H9 (cell line): ENCODE results near the gene CACNA1D. TPM values are rescaled to one million over a fixed set of nuclear protein-coding genes. Genes with fewer than 3 reads are reported as not detected.

ENCODE experiments used
- DNase-seq: peaks from one replicate; pipeline ENCODE4 v3.0.0-alpha.2; 2017
- H2AFZ ChIP-seq: one replicate; pipeline ENCODE4 v1.6.1; 2013; ENCODE audit warnings: mild to moderate bottlenecking, low read length, control low read depth, moderate library complexity
- H2AK5ac ChIP-seq: 2 replicates; pipeline ENCODE4 v1.6.1; 2013; ENCODE audit warnings: low read length, control low read depth, mixed read lengths; ENCODE audit not compliant: insufficient read length
- H2BK120ac ChIP-seq: one replicate; pipeline ENCODE4 v1.6.1; 2013; ENCODE audit warnings: low read depth, mild to moderate bottlenecking, low read length, control low read depth, inconsistent platforms; ENCODE audit not compliant: poor library complexity, severe bottlenecking
- H2BK12ac ChIP-seq: 2 replicates; pipeline ENCODE4 v1.6.1; 2013; ENCODE audit warnings: low read length, control low read depth, mixed read lengths, low read depth; ENCODE audit not compliant: insufficient read length
- H2BK15ac ChIP-seq: 2 replicates; pipeline ENCODE4 v1.6.1; 2013; ENCODE audit warnings: low read depth, low read length, control low read depth
- H2BK20ac ChIP-seq: one replicate; pipeline ENCODE4 v1.6.1; 2013; ENCODE audit warnings: low read depth, mild to moderate bottlenecking, low read length, control low read depth, inconsistent platforms; ENCODE audit not compliant: poor library complexity, severe bottlenecking
- H2BK5ac ChIP-seq: 2 replicates; pipeline ENCODE4 v1.6.1; 2013; ENCODE audit warnings: low read length, control low read depth, mixed read lengths; ENCODE audit not compliant: insufficient read length
- H3K14ac ChIP-seq: 2 replicates; pipeline ENCODE4 v1.6.1; 2013; ENCODE audit warnings: low read length, control low read depth; ENCODE audit not compliant: insufficient read depth
- H3K18ac ChIP-seq: 2 replicates; pipeline ENCODE4 v1.6.1; 2013; ENCODE audit warnings: low read depth, mild to moderate bottlenecking, mixed read lengths, low read length, control low read depth; ENCODE audit not compliant: insufficient read length
- H3K23ac ChIP-seq: 2 replicates; pipeline ENCODE4 v1.6.1; 2013; ENCODE audit warnings: low read length, control low read depth, mixed read lengths, low read depth; ENCODE audit not compliant: insufficient read length
- H3K23me2 ChIP-seq: 2 replicates; pipeline ENCODE4 v1.6.1; 2013; ENCODE audit warnings: low read depth, mild to moderate bottlenecking, mixed read lengths, low read length, control low read depth; ENCODE audit not compliant: insufficient read length, poor library complexity, severe bottlenecking
- H3K27ac ChIP-seq: 2 replicates; pipeline ENCODE4 v1.5.1; 2013; ENCODE audit warnings: low read length, control low read depth, mixed read lengths, low read depth; ENCODE audit not compliant: insufficient read length
- H3K27me3 ChIP-seq: 2 replicates; pipeline ENCODE4 v1.6.1; 2013; ENCODE audit warnings: low read length, control low read depth, inconsistent platforms; ENCODE audit not compliant: insufficient read depth
- H3K4ac ChIP-seq: 2 replicates; pipeline ENCODE4 v1.6.1; 2013; ENCODE audit warnings: low read depth, mild to moderate bottlenecking, control low read depth, inconsistent platforms, low read length, moderate library complexity
- H3K4me1 ChIP-seq: 2 replicates; pipeline ENCODE4 v1.6.1; 2013; ENCODE audit warnings: low read length, control low read depth, inconsistent platforms; ENCODE audit not compliant: insufficient read depth
- H3K4me2 ChIP-seq: 2 replicates; pipeline ENCODE4 v1.6.1; 2013; ENCODE audit warnings: low read length, control low read depth, mixed read lengths; ENCODE audit not compliant: insufficient read length, insufficient read depth
- H3K56ac ChIP-seq: 2 replicates; pipeline ENCODE4 v1.6.1; 2013; ENCODE audit warnings: low read depth, mild to moderate bottlenecking, mixed read lengths, low read length, control low read depth; ENCODE audit not compliant: insufficient read length
- H3K79me1 ChIP-seq: 2 replicates; pipeline ENCODE4 v1.6.1; 2013; ENCODE audit warnings: low read depth, mild to moderate bottlenecking, moderate library complexity, low read length, control low read depth, inconsistent platforms; ENCODE audit not compliant: insufficient read depth, poor library complexity, severe bottlenecking
- H3K79me2 ChIP-seq: 2 replicates; pipeline ENCODE4 v1.6.1; 2013; ENCODE audit warnings: low read length, control low read depth, inconsistent platforms; ENCODE audit not compliant: insufficient read depth
- H3K9ac ChIP-seq: 2 replicates; pipeline ENCODE4 v1.6.1; 2013; ENCODE audit warnings: low read length, control low read depth, mixed read lengths; ENCODE audit not compliant: insufficient read length; ENCODE audit errors: extremely low read depth
- H3K9me3 ChIP-seq: one replicate; pipeline ENCODE4 v1.6.1; 2013; ENCODE audit warnings: low read depth, low read length, inconsistent platforms; ENCODE audit not compliant: control insufficient read depth
- H3T11ph ChIP-seq: one replicate; pipeline ENCODE4 v1.6.1; 2013; ENCODE audit warnings: mild to moderate bottlenecking, low read length, control low read depth, inconsistent platforms
- H4K20me1 ChIP-seq: one replicate; pipeline ENCODE4 v1.6.1; 2013; ENCODE audit not compliant: control insufficient read depth, insufficient read length, insufficient read depth
- H4K5ac ChIP-seq: 2 replicates; pipeline ENCODE4 v1.6.1; 2013; ENCODE audit warnings: low read depth, mild to moderate bottlenecking, mixed read lengths, low read length, control low read depth; ENCODE audit not compliant: insufficient read length
- H4K8ac ChIP-seq: replicated peaks from 2 replicates; pipeline ENCODE4 v1.6.1; 2013; ENCODE audit warnings: low read length, control low read depth, mixed read lengths, low read depth; ENCODE audit not compliant: insufficient read length
- H4K91ac ChIP-seq: 2 replicates; pipeline ENCODE4 v1.6.1; 2013; ENCODE audit warnings: low read depth, mild to moderate bottlenecking, moderate library complexity, mixed read lengths, low read length, control low read depth; ENCODE audit not compliant: insufficient read length
- H3K27ac Mint-ChIP-seq, 3 experiments: 2 replicates in 2 of 3; 3 replicates in 1 of 3; pipeline ENCODE4 v1.8.0; 2020 to 2021; ENCODE audit warnings: mixed read lengths in 3 of 3, mild to moderate bottlenecking in 1 of 3, moderate library complexity in 1 of 3
- H3K27me3 Mint-ChIP-seq: 2 replicates; pipeline ENCODE4 v1.8.0; 2021; ENCODE audit warnings: low read depth, mild to moderate bottlenecking, moderate library complexity, mixed read lengths
- H3K36me3 Mint-ChIP-seq, 3 experiments: 2 replicates in 2 of 3; 3 replicates in 1 of 3; pipeline ENCODE4 v1.8.0; 2020 to 2021; ENCODE audit warnings: low read depth in 3 of 3, mixed read lengths in 3 of 3; ENCODE audit not compliant: insufficient read depth in 1 of 3
- H3K4me1 Mint-ChIP-seq, 2 experiments: 2 replicates each; pipeline ENCODE4 v1.8.0; 2020; ENCODE audit warnings: mixed read lengths in 2 of 2
- H3K4me3 Mint-ChIP-seq, 2 experiments: 2 replicates in 1 of 2; 3 replicates in 1 of 2; pipeline ENCODE4 v1.8.0; 2020 to 2021; ENCODE audit warnings: mild to moderate bottlenecking in 2 of 2, mixed read lengths in 2 of 2, moderate library complexity in 1 of 2
- H3K9me3 Mint-ChIP-seq, 2 experiments: 2 replicates in 1 of 2; 3 replicates in 1 of 2; pipeline ENCODE4 v1.8.0; 2020; ENCODE audit warnings: mild to moderate bottlenecking in 2 of 2, mixed read lengths in 2 of 2, moderate library complexity in 1 of 2
- CTCF ChIP-seq: fragments of 200-600 bp; sonication (generic); conservative IDR thresholded peaks from 3 replicates; pipeline ENCODE4 v1.8.0; 2021; ENCODE audit warnings: antibody characterized with exemption, mild to moderate bottlenecking
- WGBS: extraction: QIAGEN DNeasy Blood & Tissue Kit; methylation state at CpG from one replicate; pipeline ENCODE4 v1.1.7; 2013; ENCODE audit warnings: missing lambda C conversion rate, low lambda C conversion rate, mixed read lengths; ENCODE audit not compliant: insufficient read length; ENCODE audit errors: extremely low coverage; 5-methylcytosine and 5-hydroxymethylcytosine counted together
- total RNA-seq: library from RNA; stranded (reverse); gene quantifications from 2 replicates; pipeline ENCODE4 v1.2.1, GENCODE V29; 2021

The CACNA1D gene
- total RNA-seq, 1 experiment from 2014 or later: 3.5 TPM

- H2AFZ ChIP-seq: no peak overlapping the region
- no peaks in the 10 kb centered on the region for H3K79me1 ChIP-seq
- WGBS: no CpG with 5 or more reads among the region's 9 CpGs
- H3K4ac ChIP-seq: no peak overlapping the region
- no peak overlapping the region for H3K4me2 ChIP-seq
- peaks cover 4% of the 10 kb centered on the region in 2 experiments; a peak in 2 of 5 replicates for H3K9me3 Mint-ChIP-seq
- no peaks in the 10 kb centered on the region for H3K4me1 ChIP-seq
- H4K20me1 ChIP-seq: no peaks in the 10 kb centered on the region
- H3K4me1 Mint-ChIP-seq: no peaks in the 10 kb centered on the region
- no peak overlapping the region for H3K9ac ChIP-seq
- H3K56ac ChIP-seq: no peak overlapping the region
- H2BK5ac ChIP-seq: no peak overlapping the region
- H3K9me3 ChIP-seq: no peaks in the 10 kb centered on the region
- H3K14ac ChIP-seq: no peak overlapping the region
- H3K18ac ChIP-seq: no peak overlapping the region
- H2AK5ac ChIP-seq: no peak overlapping the region
- H3K36me3 Mint-ChIP-seq: peaks cover 0 to 4% (median 0%) of the 10 kb centered on the region in 3 experiments; a peak in 1 of 7 replicates
- H3K23me2 ChIP-seq: no peaks in the 10 kb centered on the region
- H2BK12ac ChIP-seq: no peak overlapping the region
- no peak overlapping the region for H2BK20ac ChIP-seq
- H3K27me3 ChIP-seq: no peaks in the 10 kb centered on the region
- H4K5ac ChIP-seq: no peak overlapping the region
- H4K91ac ChIP-seq: no peak overlapping the region
- H2BK120ac ChIP-seq: no peak overlapping the region
- no peak for TF ChIP-seq CTCF
- H2BK15ac ChIP-seq: no peak overlapping the region
- H3K23ac ChIP-seq: no peak overlapping the region
- H3T11ph ChIP-seq: no peak overlapping the region
- no peak for DNase-seq
- H3K27ac Mint-ChIP-seq: no peak overlapping the region
- H3K79me2 ChIP-seq: no peaks in the 10 kb centered on the region
- H3K27ac ChIP-seq: no peak overlapping the region
- H3K4me3 Mint-ChIP-seq: no peak overlapping the region
- no peak overlapping the region for H4K8ac ChIP-seq
- H3K27me3 Mint-ChIP-seq: peaks cover 1% of the 10 kb centered on the region; the same call in 1 of the 2 replicates
Observed at GRCh38 chr3:53633197-53633787, 138.9 kb downstream of the CACNA1D start.
